Stomach (tissue), 4 donors: Measurements from ENCODE around the gene CNP.

Experiments used
- EP300 ChIP-seq: sonication (generic); formaldehyde crosslinking; IDR thresholded peaks from one replicate; pipeline ENCODE4 v1.6.1; 2017; ENCODE audit warnings: antibody characterized with exemption
- POLR2A ChIP-seq, 4 donors: fragments of 450-650 bp; IDR thresholded peaks; one replicate each; pipeline ENCODE4 v1.6.1; 2016; ENCODE audit warnings: antibody characterized with exemption in 4 of 4, control low read depth in 2 of 4, mild to moderate bottlenecking in 1 of 4, moderate library complexity in 1 of 4
- POLR2AphosphoS5 ChIP-seq, 3 donors: sonication (generic); formaldehyde crosslinking; IDR thresholded peaks; one replicate each; pipeline ENCODE4 v1.6.1; 2016; ENCODE audit warnings: antibody characterized with exemption in 3 of 3
- TF ChIP-seq, protein P1 (sequence below), 7 experiments: fragments of 450-650 bp in 4 of 7; fragments of 200-600 bp in 3 of 7; sonication (generic) in 3 of 7; IDR thresholded peaks; one replicate each; pipeline ENCODE4 v1.5.1; 2016 to 2019; ENCODE audit warnings: antibody characterized with exemption in 7 of 7, control low read depth in 2 of 7, mild to moderate bottlenecking in 1 of 7

DNA sequence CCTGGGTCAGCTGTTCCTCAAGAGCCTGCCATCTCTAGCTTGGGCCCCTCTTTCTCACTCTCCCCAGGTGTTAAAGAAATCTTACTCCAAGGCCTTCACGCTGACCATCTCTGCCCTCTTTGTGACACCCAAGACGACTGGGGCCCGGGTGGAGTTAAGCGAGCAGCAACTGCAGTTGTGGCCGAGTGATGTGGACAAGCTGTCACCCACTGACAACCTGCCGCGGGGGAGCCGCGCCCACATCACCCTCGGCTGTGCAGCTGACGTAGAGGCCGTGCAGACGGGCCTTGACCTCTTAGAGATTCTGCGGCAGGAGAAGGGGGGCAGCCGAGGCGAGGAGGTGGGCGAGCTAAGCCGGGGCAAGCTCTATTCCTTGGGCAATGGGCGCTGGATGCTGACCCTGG is 6.8 kb downstream of the CNP start:
- TF ChIP-seq POLR2A (IDR thresholded peaks at IDR 0.05) (no peak), EP300 (no peak), POLR2AphosphoS5 (IDR thresholded peaks at IDR 0.05) (no peak)
- TF ChIP-seq, protein P1, sequence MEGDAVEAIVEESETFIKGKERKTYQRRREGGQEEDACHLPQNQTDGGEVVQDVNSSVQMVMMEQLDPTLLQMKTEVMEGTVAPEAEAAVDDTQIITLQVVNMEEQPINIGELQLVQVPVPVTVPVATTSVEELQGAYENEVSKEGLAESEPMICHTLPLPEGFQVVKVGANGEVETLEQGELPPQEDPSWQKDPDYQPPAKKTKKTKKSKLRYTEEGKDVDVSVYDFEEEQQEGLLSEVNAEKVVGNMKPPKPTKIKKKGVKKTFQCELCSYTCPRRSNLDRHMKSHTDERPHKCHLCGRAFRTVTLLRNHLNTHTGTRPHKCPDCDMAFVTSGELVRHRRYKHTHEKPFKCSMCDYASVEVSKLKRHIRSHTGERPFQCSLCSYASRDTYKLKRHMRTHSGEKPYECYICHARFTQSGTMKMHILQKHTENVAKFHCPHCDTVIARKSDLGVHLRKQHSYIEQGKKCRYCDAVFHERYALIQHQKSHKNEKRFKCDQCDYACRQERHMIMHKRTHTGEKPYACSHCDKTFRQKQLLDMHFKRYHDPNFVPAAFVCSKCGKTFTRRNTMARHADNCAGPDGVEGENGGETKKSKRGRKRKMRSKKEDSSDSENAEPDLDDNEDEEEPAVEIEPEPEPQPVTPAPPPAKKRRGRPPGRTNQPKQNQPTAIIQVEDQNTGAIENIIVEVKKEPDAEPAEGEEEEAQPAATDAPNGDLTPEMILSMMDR (IDR thresholded peaks at IDR 0.05): no peak
